ENCODE measurements around the gene RTP3.

The RTP3 gene

GRCh38 chr3:46479021-46479420 lies 18.8 kb upstream of the RTP3 start:
- no peak overlapping the region for H3K4me3 Mint-ChIP-seq
- H3K27me3 Mint-ChIP-seq: peaks cover 20% of the 10 kb centered on the region
- peaks cover 17% of the 10 kb centered on the region for H3K4me1 Mint-ChIP-seq (ENCODE audit: low read depth)
- intact Hi-C loops (cut with micrococcal nuclease): no loop called here
- H3K9me3 Mint-ChIP-seq: peaks cover 17% of the 10 kb centered on the region
- no peaks in the 10 kb centered on the region for H3K36me3 Mint-ChIP-seq (ENCODE audit: low read depth)
- no peak overlapping the region for H3K27ac Mint-ChIP-seq

- Mint-ChIP-seq H3K27ac (no peak overlapping the region), H3K36me3 (ENCODE audit: low read depth) (no peaks in the 10 kb centered on the region), H3K27me3 (peaks cover 18% of the 10 kb centered on the region), H3K4me1 (ENCODE audit: low read depth) (peaks cover 17% of the 10 kb centered on the region), H3K9me3 (peaks cover 10% of the 10 kb centered on the region), H3K4me3 (no peak overlapping the region)
- intact Hi-C loops (cut with micrococcal nuclease): no loop called here
Measured at GRCh38 chr3:46479696-46480095, 18.1 kb upstream of the RTP3 start.

- H3K27me3 Mint-ChIP-seq: peaks cover 17% of the 10 kb centered on the region
- H3K4me1 Mint-ChIP-seq (ENCODE audit: low read depth): peaks cover 17% of the 10 kb centered on the region
- intact Hi-C loops (cut with micrococcal nuclease): no loop called here
- peaks cover under 1% of the 10 kb centered on the region for H3K9me3 Mint-ChIP-seq
- no peak overlapping the region for H3K4me3 Mint-ChIP-seq
- no peaks in the 10 kb centered on the region for H3K36me3 Mint-ChIP-seq (ENCODE audit: low read depth)
- no peak overlapping the region for H3K27ac Mint-ChIP-seq
Measured at GRCh38 chr3:46480491-46481195, 17.1 kb upstream of the RTP3 start.

GRCh38 chr3:46481636-46482035 lies 16.1 kb upstream of the RTP3 start:
- Mint-ChIP-seq H3K36me3 (ENCODE audit: low read depth) (no peaks in the 10 kb centered on the region), H3K27me3 (peaks cover 16% of the 10 kb centered on the region), H3K4me1 (ENCODE audit: low read depth) (peaks cover 17% of the 10 kb centered on the region), H3K9me3 (no peaks in the 10 kb centered on the region), H3K4me3 (no peak overlapping the region), H3K27ac (no peak overlapping the region)
- intact Hi-C loops (cut with micrococcal nuclease): no loop called here

- no peaks in the 10 kb centered on the region for H3K36me3 Mint-ChIP-seq (ENCODE audit: low read depth)
- H3K27ac Mint-ChIP-seq: peak overlapping the region; percentile 31
- peaks cover 17% of the 10 kb centered on the region for H3K4me1 Mint-ChIP-seq (ENCODE audit: low read depth)
- H3K9me3 Mint-ChIP-seq: no peaks in the 10 kb centered on the region
- intact Hi-C loops (cut with micrococcal nuclease): no loop called here
- H3K27me3 Mint-ChIP-seq: peaks cover 11% of the 10 kb centered on the region
- no peak overlapping the region for H3K4me3 Mint-ChIP-seq
Measured at GRCh38 chr3:46482632-46483350, 15.0 kb upstream of the RTP3 start.

- intact Hi-C loops (cut with micrococcal nuclease): no loop called here
- Mint-ChIP-seq H3K27me3 (peaks cover 10% of the 10 kb centered on the region), H3K4me1 (ENCODE audit: low read depth) (peaks cover 10% of the 10 kb centered on the region), H3K9me3 (no peaks in the 10 kb centered on the region), H3K36me3 (ENCODE audit: low read depth) (no peaks in the 10 kb centered on the region), H3K4me3 (no peak overlapping the region), H3K27ac (no peak overlapping the region)
Measured at GRCh38 chr3:46483825-46484224, 14.0 kb upstream of the RTP3 start.

GRCh38 chr3:46484388-46484787 lies 13.4 kb upstream of the RTP3 start:
- Mint-ChIP-seq H3K27me3 (peaks cover 11% of the 10 kb centered on the region), H3K4me3 (no peak overlapping the region), H3K4me1 (ENCODE audit: low read depth) (peaks cover 15% of the 10 kb centered on the region), H3K27ac (no peak overlapping the region), H3K36me3 (ENCODE audit: low read depth) (no peaks in the 10 kb centered on the region), H3K9me3 (no peaks in the 10 kb centered on the region)
- intact Hi-C loops (cut with micrococcal nuclease): no loop called here

- Mint-ChIP-seq H3K4me3 (no peak overlapping the region), H3K27ac (no peak overlapping the region), H3K9me3 (no peaks in the 10 kb centered on the region), H3K36me3 (ENCODE audit: low read depth) (no peaks in the 10 kb centered on the region), H3K4me1 (ENCODE audit: low read depth) (peaks cover 15% of the 10 kb centered on the region), H3K27me3 (peaks cover 10% of the 10 kb centered on the region)
- intact Hi-C loops (cut with micrococcal nuclease): no loop called here
Measured at GRCh38 chr3:46484911-46485778, 12.6 kb upstream of the RTP3 start.

- no peaks in the 10 kb centered on the region for H3K9me3 Mint-ChIP-seq
- no peaks in the 10 kb centered on the region for H3K36me3 Mint-ChIP-seq (ENCODE audit: low read depth)
- no peak overlapping the region for H3K4me3 Mint-ChIP-seq
- H3K27me3 Mint-ChIP-seq: peaks cover 10% of the 10 kb centered on the region
- intact Hi-C loops (cut with micrococcal nuclease): no loop called here
- peaks cover 10% of the 10 kb centered on the region for H3K4me1 Mint-ChIP-seq (ENCODE audit: low read depth)
- no peak overlapping the region for H3K27ac Mint-ChIP-seq
Measured at GRCh38 chr3:46485779-46486175, 12.0 kb upstream of the RTP3 start.

GRCh38 chr3:46488735-46489361 lies 8.9 kb upstream of the RTP3 start:
- no peak overlapping the region for H3K27ac Mint-ChIP-seq
- peak overlapping the region; percentile 53 for H3K4me3 Mint-ChIP-seq
- H3K9me3 Mint-ChIP-seq: no peaks in the 10 kb centered on the region
- no peaks in the 10 kb centered on the region for H3K36me3 Mint-ChIP-seq (ENCODE audit: low read depth)
- intact Hi-C loops (cut with micrococcal nuclease): loop anchor here (2.0 kb wide), 2 partner anchors 70 to 142 kb away; no protein-coding TSS in a partner anchor
- H3K4me1 Mint-ChIP-seq (ENCODE audit: low read depth): peaks cover 8% of the 10 kb centered on the region
- H3K27me3 Mint-ChIP-seq: peaks cover 8% of the 10 kb centered on the region

GRCh38 chr3:46489381-46489780 lies 8.4 kb upstream of the RTP3 start:
- Mint-ChIP-seq H3K36me3 (ENCODE audit: low read depth) (no peaks in the 10 kb centered on the region), H3K27ac (no peak overlapping the region), H3K9me3 (no peaks in the 10 kb centered on the region), H3K27me3 (peaks cover 9% of the 10 kb centered on the region), H3K4me1 (ENCODE audit: low read depth) (peaks cover 8% of the 10 kb centered on the region), H3K4me3 (no peak overlapping the region)
- intact Hi-C loops (cut with micrococcal nuclease): loop anchor here (2.0 kb wide), 2 partner anchors 69 to 141 kb away; no protein-coding TSS in a partner anchor

GRCh38 chr3:46489875-46490274 lies 7.9 kb upstream of the RTP3 start:
- no peak overlapping the region for H3K4me3 Mint-ChIP-seq

GRCh38 chr3:46490338-46491084 lies 7.3 kb upstream of the RTP3 start:
- peaks cover 8% of the 10 kb centered on the region for H3K4me1 Mint-ChIP-seq (ENCODE audit: low read depth)
- intact Hi-C loops (cut with micrococcal nuclease): no loop called here
- no peaks in the 10 kb centered on the region for H3K36me3 Mint-ChIP-seq (ENCODE audit: low read depth)
- no peaks in the 10 kb centered on the region for H3K9me3 Mint-ChIP-seq
- peaks cover 8% of the 10 kb centered on the region for H3K27me3 Mint-ChIP-seq
- no peak overlapping the region for H3K27ac Mint-ChIP-seq
- no peak overlapping the region for H3K4me3 Mint-ChIP-seq

More at GRCh38 chr3:46489875-46490274, 7.9 kb upstream of the RTP3 start:
- peaks cover 8% of the 10 kb centered on the region for H3K4me1 Mint-ChIP-seq (ENCODE audit: low read depth)
- H3K27ac Mint-ChIP-seq: no peak overlapping the region
- intact Hi-C loops (cut with micrococcal nuclease): loop anchor here (2.0 kb wide), 2 partner anchors 69 to 141 kb away; no protein-coding TSS in a partner anchor
- H3K27me3 Mint-ChIP-seq: peaks cover 9% of the 10 kb centered on the region
- no peaks in the 10 kb centered on the region for H3K9me3 Mint-ChIP-seq
- no peaks in the 10 kb centered on the region for H3K36me3 Mint-ChIP-seq (ENCODE audit: low read depth)
